GM21717 (cell line): ENCODE measurements around the gene TTLL6.
"Not testable (repeated sequence)": the region's sequence is repeated elsewhere in the genome, so short reads cannot be mapped to it uniquely, and the experiment has no call there.

Source experiments
- ATAC-seq: cut with Tn5 transposase; IDR thresholded peaks from one replicate; pipeline ENCODE4 v1.9.1; 2021; ENCODE audit warnings: mild to moderate bottlenecking, moderate library complexity; ENCODE audit not compliant: unreplicated experiment

The TTLL6 gene

GRCh38 chr17:48816774-48817590 lies at the start of gene TTLL6:
TSS of gene TTLL6 (minus strand) at chr17:48817229. CDS start at chr17:48817072, 157 bp downstream.
- peak; percentile 63 for ATAC-seq

- ATAC-seq: no peak
Observed at GRCh38 chr17:48860456-48860855, 43.4 kb upstream of the TTLL6 start.

- ATAC-seq: no peak
Observed at GRCh38 chr17:48860034-48860433, 43.0 kb upstream of the TTLL6 start.

GRCh38 chr17:48856122-48856821 lies 39.2 kb upstream of the TTLL6 start:
- ATAC-seq: no peak

- no peak for ATAC-seq
Observed at GRCh38 chr17:48854774-48855476, 37.9 kb upstream of the TTLL6 start.

GRCh38 chr17:48850792-48851323 lies 33.8 kb upstream of the TTLL6 start:
- no peak for ATAC-seq

GRCh38 chr17:48843187-48843900 lies 26.3 kb upstream of the TTLL6 start:
- no peak for ATAC-seq

- ATAC-seq: no peak
Observed at GRCh38 chr17:48842746-48843145, 25.7 kb upstream of the TTLL6 start.

GRCh38 chr17:48841395-48841831 lies 24.4 kb upstream of the TTLL6 start:
- peak; percentile 76 for ATAC-seq

- no peak for ATAC-seq
Observed at GRCh38 chr17:48840441-48840840, 23.4 kb upstream of the TTLL6 start.

- not testable (repeated sequence) for ATAC-seq
Observed at GRCh38 chr17:48837458-48837857, 20.4 kb upstream of the TTLL6 start.

- no peak for ATAC-seq
Observed at GRCh38 chr17:48835971-48836370, 18.9 kb upstream of the TTLL6 start.

- ATAC-seq: no peak
Observed at GRCh38 chr17:48834973-48835372, 17.9 kb upstream of the TTLL6 start.

- no peak for ATAC-seq
Observed at GRCh38 chr17:48831549-48831883, 14.5 kb upstream of the TTLL6 start.

- peak; percentile 72 for ATAC-seq
Observed at GRCh38 chr17:48830840-48831548, 14.0 kb upstream of the TTLL6 start, which contains the start of gene CALCOCO2. TSS of gene CALCOCO2 (plus strand) at chr17:48831035. CDS start at chr17:48841708, 10,673 bp downstream.

- no peak for ATAC-seq
Observed at GRCh38 chr17:48825446-48826381, 8.7 kb upstream of the TTLL6 start.

- ATAC-seq: not testable (repeated sequence)
Observed at GRCh38 chr17:48820936-48821335, 3.9 kb upstream of the TTLL6 start.

GRCh38 chr17:48819466-48819865 lies 2.4 kb upstream of the TTLL6 start:
- ATAC-seq: no peak

GRCh38 chr17:48818361-48818841 lies 1.4 kb upstream of the TTLL6 start:
- ATAC-seq: no peak
